HG02610 (cell line): Measurements from ENCODE around the gene PDE5A.

Experiments used
- ATAC-seq: cut with Tn5 transposase; IDR thresholded peaks from one replicate; pipeline ENCODE4 v1.9.1; 2021; ENCODE audit warnings: mild to moderate bottlenecking, moderate library complexity; ENCODE audit not compliant: unreplicated experiment

PDE5A gene

GRCh38 chr4:119587796-119588195, 40.8 kb downstream of the PDE5A start:
- ATAC-seq: no peak

- no peak for ATAC-seq
Measured at GRCh38 chr4:119585771-119586170, 42.8 kb downstream of the PDE5A start.

GRCh38 chr4:119581190-119581873, 47.3 kb downstream of the PDE5A start:
- ATAC-seq: no peak

GRCh38 chr4:119580293-119580692, 48.3 kb downstream of the PDE5A start:
- no peak for ATAC-seq

GRCh38 chr4:119579823-119580222, 48.8 kb downstream of the PDE5A start:
- no peak for ATAC-seq

GRCh38 chr4:119570401-119570800, 58.2 kb downstream of the PDE5A start:
- ATAC-seq: no peak

- no peak for ATAC-seq
Measured at GRCh38 chr4:119564106-119564505, 64.5 kb downstream of the PDE5A start.

- ATAC-seq: no peak
Measured at GRCh38 chr4:119559044-119559647, 69.5 kb downstream of the PDE5A start.

- ATAC-seq: no peak
Measured at GRCh38 chr4:119550857-119551532, 77.6 kb downstream of the PDE5A start.

- ATAC-seq: no peak
Measured at GRCh38 chr4:119549639-119550038, 79.0 kb downstream of the PDE5A start.

- no peak for ATAC-seq
Measured at GRCh38 chr4:119543779-119544178, 84.8 kb downstream of the PDE5A start.

- no peak for ATAC-seq
Measured at GRCh38 chr4:119543187-119543586, 85.4 kb downstream of the PDE5A start.

GRCh38 chr4:119540249-119540648, 88.4 kb downstream of the PDE5A start:
- ATAC-seq: peak; percentile 40

GRCh38 chr4:119537586-119537985, 91.0 kb downstream of the PDE5A start:
- no peak for ATAC-seq

- no peak for ATAC-seq
Measured at GRCh38 chr4:119536572-119537528, 91.8 kb downstream of the PDE5A start.

GRCh38 chr4:119532319-119532718, 96.3 kb downstream of the PDE5A start:
- no peak for ATAC-seq

GRCh38 chr4:119529788-119530187, 98.8 kb downstream of the PDE5A start:
- ATAC-seq: no peak

GRCh38 chr4:119526786-119527550, 101.6 kb downstream of the PDE5A start:
- ATAC-seq: no peak

- ATAC-seq: no peak
Measured at GRCh38 chr4:119525771-119526712, 102.6 kb downstream of the PDE5A start.
